HG02884 (cell line): ENCODE results near the gene SNTG2.

Experiments used
- ATAC-seq: cut with Tn5 transposase; IDR thresholded peaks from one replicate; pipeline ENCODE4 v1.9.1; 2021; ENCODE audit warnings: mild to moderate bottlenecking, moderate library complexity; ENCODE audit not compliant: unreplicated experiment

Gene SNTG2

GRCh38 chr2:1046067-1046466 is 95.4 kb downstream of the SNTG2 start:
- no peak for ATAC-seq

DNA sequence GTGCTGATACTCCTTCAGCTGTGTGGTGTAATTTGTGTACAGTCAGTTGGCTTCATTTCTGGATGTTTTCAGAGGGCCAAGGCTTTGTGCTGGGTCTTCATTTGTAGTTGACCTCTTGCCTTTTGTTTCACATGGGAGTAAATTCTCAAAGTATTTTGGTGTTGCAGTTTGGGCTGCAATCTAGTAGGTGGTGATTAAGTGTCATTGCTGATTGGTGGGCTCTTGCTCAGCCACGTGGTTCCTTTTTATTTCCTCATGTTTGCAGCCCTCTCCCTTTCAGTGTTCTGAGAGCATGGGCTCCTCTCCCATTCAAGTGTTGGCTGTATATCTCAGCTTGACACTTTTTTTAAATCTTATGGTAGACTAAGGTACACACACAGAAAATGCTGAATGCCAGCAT is 96.8 kb downstream of the SNTG2 start:
- no peak for ATAC-seq

GRCh38 chr2:1049691-1050090 is 99.0 kb downstream of the SNTG2 start:
- no peak for ATAC-seq

- no peak for ATAC-seq
Observed at GRCh38 chr2:1051075-1051474, 100.4 kb downstream of the SNTG2 start.

DNA sequence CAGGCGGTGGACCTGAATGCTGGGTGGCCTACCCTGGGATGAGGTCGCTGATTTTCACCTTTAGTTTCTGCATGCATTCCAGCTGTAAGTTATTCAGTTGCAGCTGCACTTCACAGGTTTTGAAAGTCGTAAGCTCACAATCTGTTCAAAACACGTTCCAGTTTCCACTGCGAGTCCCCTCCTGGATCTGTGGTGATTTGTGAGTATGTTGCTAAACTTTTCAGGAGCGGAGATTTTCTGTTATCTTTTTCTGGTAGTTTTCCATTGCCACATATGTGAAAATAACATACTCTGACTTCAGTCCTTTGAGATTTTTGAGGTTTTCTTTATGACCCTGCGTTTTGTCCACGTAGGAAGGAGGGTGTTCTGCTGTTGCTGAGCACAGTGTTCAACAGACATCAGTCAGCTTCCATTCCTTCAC is 102.1 kb downstream of the SNTG2 start:
- ATAC-seq = no peak

DNA sequence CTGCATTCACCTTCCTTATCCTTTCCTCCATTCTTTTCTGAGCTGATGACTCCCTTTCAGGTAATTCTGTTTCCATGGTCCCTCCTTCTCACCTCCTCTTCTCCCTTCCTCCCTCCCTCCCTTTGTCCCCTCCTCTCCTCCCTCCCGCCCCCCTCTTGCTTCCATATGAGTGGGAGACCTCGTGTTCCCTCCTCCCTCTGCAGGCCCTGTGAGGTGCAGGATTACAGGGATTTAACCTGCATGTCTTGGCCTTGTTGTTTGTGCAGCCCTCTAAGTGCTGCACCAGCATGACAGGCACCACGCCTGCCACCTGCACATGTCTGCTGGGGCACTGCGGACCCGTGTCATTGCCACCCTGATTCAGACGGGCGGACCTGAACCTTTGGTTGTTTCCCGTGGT is 103.1 kb downstream of the SNTG2 start:
- ATAC-seq = no peak

DNA sequence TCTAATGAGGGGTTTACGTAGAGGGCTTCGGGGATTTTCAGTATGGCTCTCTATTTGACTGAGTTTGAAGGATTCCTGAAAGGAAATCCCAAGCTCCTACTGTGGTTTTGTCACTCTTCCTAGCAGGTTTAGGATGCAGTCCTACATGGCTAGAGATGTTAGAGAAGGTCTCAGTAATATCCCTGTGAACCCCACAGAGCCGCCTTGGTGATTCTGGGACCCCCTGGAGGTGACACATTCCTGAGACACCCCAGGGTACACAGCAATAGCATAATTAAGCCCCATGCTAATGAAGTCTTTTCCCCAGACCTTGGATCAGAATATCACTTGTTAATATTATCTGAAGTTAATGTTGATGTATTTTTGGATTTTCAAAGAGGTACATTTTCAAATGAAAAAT is 103.8 kb downstream of the SNTG2 start:
- ATAC-seq = no peak

- ATAC-seq = no peak
Observed at GRCh38 chr2:1055014-1055595, 104.5 kb downstream of the SNTG2 start.

- ATAC-seq = no peak
Observed at GRCh38 chr2:1060372-1060771, 109.7 kb downstream of the SNTG2 start.

DNA sequence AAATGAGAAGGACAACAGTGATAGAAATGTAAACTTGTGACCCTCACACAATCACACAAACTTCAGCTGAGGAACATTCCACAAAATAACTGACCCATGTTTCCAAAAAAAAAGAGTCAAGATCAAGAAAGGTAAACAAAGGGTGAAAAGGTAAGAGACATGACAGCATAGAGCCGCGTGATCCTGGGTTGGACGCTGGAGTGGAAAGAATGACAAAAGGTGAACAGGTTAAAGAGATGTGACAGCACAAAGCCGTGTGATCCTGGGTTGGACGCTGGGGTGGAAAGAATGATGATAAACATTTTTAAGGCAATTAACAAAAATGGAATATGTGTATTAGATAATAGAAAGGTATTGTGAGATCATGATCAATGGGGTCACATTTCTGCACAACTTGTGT is 110.3 kb downstream of the SNTG2 start:
- no peak for ATAC-seq

DNA sequence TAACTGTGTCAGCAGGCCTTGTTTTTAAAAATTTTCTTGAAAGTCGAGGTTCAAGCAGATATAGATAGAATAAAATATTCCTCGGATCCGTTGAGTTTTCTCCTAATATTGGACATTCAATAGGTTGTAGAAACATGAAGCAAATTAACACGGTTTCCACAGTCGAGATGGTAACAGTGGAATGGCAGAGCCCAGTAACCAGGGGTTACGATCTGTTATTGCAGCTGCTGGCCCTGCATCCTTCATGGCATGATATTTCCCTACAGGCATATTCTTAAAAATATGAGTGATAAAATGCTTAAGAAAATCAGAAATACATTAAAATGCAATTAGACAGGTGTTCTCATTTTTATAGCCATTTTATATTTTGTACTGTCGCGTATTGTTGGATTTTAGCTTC is 117.6 kb downstream of the SNTG2 start:
- no peak for ATAC-seq

GRCh38 chr2:1068822-1069221 is 118.2 kb downstream of the SNTG2 start:
- no peak for ATAC-seq

DNA sequence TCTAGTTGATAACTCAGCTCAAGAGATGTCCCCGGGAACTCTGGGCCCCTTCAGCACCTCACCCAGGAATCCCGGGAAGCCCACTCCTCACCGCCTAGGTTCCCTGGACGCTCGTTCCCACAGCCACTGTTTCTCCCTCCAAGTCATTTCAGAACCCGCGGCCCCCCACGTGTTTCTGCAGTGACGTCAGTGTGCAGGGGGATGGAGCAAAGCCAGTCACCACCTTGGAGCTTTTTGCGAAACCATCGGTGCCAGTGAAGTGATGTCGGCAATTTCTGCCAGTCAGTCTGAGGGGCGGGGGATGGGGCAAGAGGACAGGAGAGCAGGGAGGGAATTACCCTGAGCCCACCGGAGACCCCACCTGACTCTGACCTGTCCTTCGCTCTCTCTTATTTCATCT is 119.2 kb downstream of the SNTG2 start:
- ATAC-seq = no peak

DNA sequence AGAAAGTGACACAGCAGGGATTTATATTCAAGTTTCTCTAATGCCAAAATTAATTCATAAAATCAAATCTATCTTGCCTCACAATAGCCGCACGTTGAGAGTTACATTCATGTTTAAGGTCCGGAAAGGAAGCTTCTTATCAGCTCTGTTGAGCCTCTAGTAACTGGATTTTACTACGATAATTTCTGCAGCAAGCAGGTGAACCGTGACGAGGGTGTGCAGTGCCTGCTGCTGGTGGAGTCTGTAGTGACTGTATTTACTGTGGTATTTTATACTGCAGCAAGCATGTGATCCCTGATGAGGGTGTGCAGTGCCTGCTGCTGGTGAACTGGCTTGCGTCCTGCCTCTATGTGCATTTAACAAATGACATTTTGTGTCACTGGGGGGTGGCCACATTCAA is 120.0 kb downstream of the SNTG2 start:
- ATAC-seq = no peak

DNA sequence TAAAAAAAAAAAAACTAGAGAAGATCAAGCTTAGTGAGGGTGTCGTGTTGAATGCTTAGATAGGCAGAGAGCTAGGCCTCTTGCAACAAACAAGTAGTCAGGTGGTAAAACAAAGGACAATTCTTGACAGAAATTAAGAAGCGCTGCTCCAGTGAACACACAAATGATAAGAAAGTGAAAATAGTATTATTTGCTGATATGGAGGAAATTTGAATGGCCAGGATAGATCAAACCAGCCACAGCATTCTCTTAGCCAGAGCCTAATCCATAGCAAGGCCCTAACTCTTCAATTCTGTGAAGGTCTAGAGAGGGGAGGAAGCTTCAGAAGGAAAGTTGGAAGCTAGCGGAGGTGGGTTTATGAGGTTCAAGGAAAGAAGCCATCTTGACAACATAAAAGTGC is 121.0 kb downstream of the SNTG2 start:
- ATAC-seq = no peak

DNA sequence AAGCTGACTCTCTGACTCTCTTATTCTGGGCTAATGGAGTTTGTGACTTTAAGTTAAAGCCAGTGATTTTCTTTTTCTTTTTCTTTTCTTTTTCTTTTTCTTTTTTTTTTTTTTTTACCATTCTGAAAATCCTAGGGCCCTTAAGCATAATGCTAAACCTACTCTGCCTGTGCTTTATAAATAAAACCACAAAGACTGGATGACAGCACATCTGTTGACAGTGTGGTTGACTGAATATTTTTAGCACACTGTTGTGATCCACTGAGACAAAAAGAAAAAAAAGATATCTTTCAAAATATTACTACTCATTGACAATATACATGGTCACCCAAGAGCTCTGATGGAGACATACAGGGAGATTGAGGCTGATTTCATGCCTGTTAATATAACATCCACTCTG is 121.6 kb downstream of the SNTG2 start:
- no peak for ATAC-seq

GRCh38 chr2:1077911-1078310 is 127.3 kb downstream of the SNTG2 start:
- no peak for ATAC-seq

GRCh38 chr2:1078326-1078725 is 127.7 kb downstream of the SNTG2 start:
- ATAC-seq = no peak

- no peak for ATAC-seq
Observed at GRCh38 chr2:1079873-1080799, 129.5 kb downstream of the SNTG2 start.

GRCh38 chr2:1081451-1082225 is 131.0 kb downstream of the SNTG2 start:
- ATAC-seq = no peak

GRCh38 chr2:1082456-1083205 is 132.0 kb downstream of the SNTG2 start:
- ATAC-seq = no peak
